Activated CD4-positive, alpha-beta T cell treated with anti-CD3 and anti-CD28 coated beads, Interleukin-10, Interleukin-2, amounts not matched to agents 100 ng/mL and 50 ng/mL, durations not matched to agents 16 hours and 8 hours (primary cell): Measurements from ENCODE around the gene TRIM44.
"Not testable (repeated sequence)": the region's sequence is repeated elsewhere in the genome, so short reads cannot be mapped to it uniquely, and the experiment has no call there.

ENCODE experiments used
- DNase-seq: peaks from one replicate; pipeline ENCODE4 v3.0.0-alpha.2; 2020

The TRIM44 gene

GRCh38 chr11:35635933-35636332, 26.6 kb upstream of the TRIM44 start:
- DNase-seq: no peak

- DNase-seq: no peak
Observed at GRCh38 chr11:35639591-35640179, 22.9 kb upstream of the TRIM44 start.

- no peak for DNase-seq
Observed at GRCh38 chr11:35641171-35641897, 21.2 kb upstream of the TRIM44 start.

GRCh38 chr11:35641964-35642363, 20.6 kb upstream of the TRIM44 start:
- DNase-seq: no peak

GRCh38 chr11:35647421-35648093, 15.0 kb upstream of the TRIM44 start:
- no peak for DNase-seq

- DNase-seq: peak; percentile 18
Observed at GRCh38 chr11:35650006-35650405, 12.6 kb upstream of the TRIM44 start.

- DNase-seq: no peak
Observed at GRCh38 chr11:35650467-35650866, 12.1 kb upstream of the TRIM44 start.

- no peak for DNase-seq
Observed at GRCh38 chr11:35651263-35651662, 11.3 kb upstream of the TRIM44 start.

- DNase-seq: not testable (repeated sequence)
Observed at GRCh38 chr11:35652786-35653185, 9.8 kb upstream of the TRIM44 start.

GRCh38 chr11:35654711-35655110, 7.9 kb upstream of the TRIM44 start:
- no peak for DNase-seq

- DNase-seq: no peak
Observed at GRCh38 chr11:35655254-35655653, 7.3 kb upstream of the TRIM44 start.

GRCh38 chr11:35655856-35656255, 6.7 kb upstream of the TRIM44 start:
- no peak for DNase-seq

- no peak for DNase-seq
Observed at GRCh38 chr11:35658020-35658948, 4.3 kb upstream of the TRIM44 start.

GRCh38 chr11:35661534-35661933, 1.0 kb upstream of the TRIM44 start:
- no peak for DNase-seq

- peak; percentile 2 for DNase-seq
Observed at GRCh38 chr11:35662061-35662648, 420 bp upstream of the TRIM44 start.

- no peak for DNase-seq
Observed at GRCh38 chr11:35663408-35663702, 780 bp downstream of the TRIM44 start.

GRCh38 chr11:35664977-35665441, 2.4 kb downstream of the TRIM44 start:
- no peak for DNase-seq

GRCh38 chr11:35667257-35667656, 4.7 kb downstream of the TRIM44 start:
- DNase-seq: no peak

GRCh38 chr11:35668350-35668749, 5.8 kb downstream of the TRIM44 start:
- not testable (repeated sequence) for DNase-seq

- DNase-seq: no peak
Observed at GRCh38 chr11:35671396-35672127, 9.0 kb downstream of the TRIM44 start.

GRCh38 chr11:35672608-35673007, 10.0 kb downstream of the TRIM44 start:
- no peak for DNase-seq
